Left lung (tissue), 10 donors: ENCODE results near the gene LINGO3. TPM values are rescaled to one million over a fixed set of nuclear protein-coding genes. Genes with fewer than 3 reads are reported as not detected.

Source experiments
- ATAC-seq: fragments of 200-7000 bp; cut with Tn5 transposase; one replicate; pipeline ENCODE4 v1.9.1; 2020; ENCODE audit warnings: moderate library complexity
- DNase-seq, 4 donors: peaks; one replicate each; pipeline ENCODE4 v3.0.0-alpha.2; 2013 to 2020
- H3K27ac ChIP-seq, 2 donors: fragments of 200-600 bp; sonication (generic) in 1 of 2; one replicate each; pipeline versions ENCODE4 v1.5.0 to v1.8.0; 2020 to 2021
- H3K27me3 ChIP-seq, 2 donors: fragments of 200-600 bp; sonication (generic) in 1 of 2; one replicate each; pipeline versions ENCODE4 v1.5.0 to v1.8.0; 2020 to 2021
- H3K36me3 ChIP-seq, 2 donors: fragments of 200-600 bp; sonication (generic) in 1 of 2; one replicate each; pipeline versions ENCODE4 v1.5.0 to v1.8.0; 2020 to 2021
- H3K4me1 ChIP-seq, 2 donors: fragments of 200-600 bp; one replicate each; pipeline ENCODE4 v1.8.0; 2021
- H3K4me3 ChIP-seq, 2 donors: fragments of 200-600 bp; sonication (generic) in 1 of 2; one replicate each; pipeline versions ENCODE4 v1.5.0 to v1.8.0; 2020 to 2021; ENCODE audit warnings: mild to moderate bottlenecking in 1 of 2
- H3K9me3 ChIP-seq, 2 donors: fragments of 200-600 bp; sonication (generic) in 1 of 2; one replicate each; pipeline versions ENCODE4 v1.5.0 to v1.8.0; 2020 to 2021
- intact Hi-C, 2 donors: fragments of 100-400 bp; cut with DNase I; formaldehyde crosslinking; loops; one replicate each; pipeline versions ENCODE4 v1.11.2 to v1.14.2; 2022
- polyA plus RNA-seq, 6 donors: library from polyadenylated mRNA; unstranded; fragments of 120-200 nt; gene quantifications; one replicate each; pipeline ENCODE4 v1.2.1, GENCODE V29; 2013; ENCODE audit not compliant: insufficient read length in 6 of 6
- total RNA-seq, 2 donors: library from RNA; stranded (reverse); fragmentation: NEBNext Ultra II Directional; extraction: Animal tissue kit (Norgen Biotek cat#: 25700); gene quantifications; one replicate each; pipeline ENCODE4 v1.2.1, GENCODE V29; 2021
- TF ChIP-seq, protein P1 (sequence below), 2 donors: fragments of 200-600 bp; sonication (generic) in 1 of 2; IDR thresholded peaks; one replicate each; pipeline versions ENCODE4 v1.5.0 to v1.8.0; 2021; ENCODE audit warnings: antibody characterized with exemption in 2 of 2
- donor health status: DM: no; HTN: yes; CAD: no.
- donor health status: DM: no; HTN: no; CAD: no.

Gene LINGO3
- total and polyA plus RNA-seq, 8 donors, result 0.10 to 0.17 (median 0.16) TPM; not detected in 5

DNA sequence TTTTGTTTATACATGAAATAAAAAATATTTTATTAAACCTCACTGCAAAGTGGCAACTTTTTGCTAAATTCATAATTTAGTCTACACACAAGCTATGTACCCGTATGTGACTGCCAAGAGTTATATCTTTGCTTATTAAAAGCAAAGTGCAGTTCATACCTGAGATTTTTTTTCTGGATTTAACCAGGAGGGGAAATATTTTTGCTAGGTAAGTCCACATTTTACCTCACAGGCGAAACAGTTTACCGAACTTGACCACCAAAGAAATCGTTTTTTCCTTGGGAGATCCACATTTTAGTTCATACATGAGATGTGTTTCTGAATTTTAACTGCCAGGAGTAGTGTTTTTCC, 39.5 kb downstream of the LINGO3 start:
- no peaks in the 10 kb centered on the region for H3K9me3 ChIP-seq
- peaks cover 0 to 24% of the 10 kb centered on the region in 2 donors for H3K36me3 ChIP-seq
- ATAC-seq, result no peak
- TF ChIP-seq, protein P1, sequence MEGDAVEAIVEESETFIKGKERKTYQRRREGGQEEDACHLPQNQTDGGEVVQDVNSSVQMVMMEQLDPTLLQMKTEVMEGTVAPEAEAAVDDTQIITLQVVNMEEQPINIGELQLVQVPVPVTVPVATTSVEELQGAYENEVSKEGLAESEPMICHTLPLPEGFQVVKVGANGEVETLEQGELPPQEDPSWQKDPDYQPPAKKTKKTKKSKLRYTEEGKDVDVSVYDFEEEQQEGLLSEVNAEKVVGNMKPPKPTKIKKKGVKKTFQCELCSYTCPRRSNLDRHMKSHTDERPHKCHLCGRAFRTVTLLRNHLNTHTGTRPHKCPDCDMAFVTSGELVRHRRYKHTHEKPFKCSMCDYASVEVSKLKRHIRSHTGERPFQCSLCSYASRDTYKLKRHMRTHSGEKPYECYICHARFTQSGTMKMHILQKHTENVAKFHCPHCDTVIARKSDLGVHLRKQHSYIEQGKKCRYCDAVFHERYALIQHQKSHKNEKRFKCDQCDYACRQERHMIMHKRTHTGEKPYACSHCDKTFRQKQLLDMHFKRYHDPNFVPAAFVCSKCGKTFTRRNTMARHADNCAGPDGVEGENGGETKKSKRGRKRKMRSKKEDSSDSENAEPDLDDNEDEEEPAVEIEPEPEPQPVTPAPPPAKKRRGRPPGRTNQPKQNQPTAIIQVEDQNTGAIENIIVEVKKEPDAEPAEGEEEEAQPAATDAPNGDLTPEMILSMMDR (IDR thresholded peaks at IDR 0.05), result no peak
- H3K4me3 ChIP-seq, result peak overlapping the region; percentile 54 to 99
- DNase-seq, result no peak
- intact Hi-C loops, result no loop called here
- H3K27me3 ChIP-seq, result no peaks in the 10 kb centered on the region
- peak overlapping the region; percentile 14 to 58 for H3K27ac ChIP-seq
- H3K4me1 ChIP-seq, result peaks cover 34 to 80% of the 10 kb centered on the region in 2 donors

DNA sequence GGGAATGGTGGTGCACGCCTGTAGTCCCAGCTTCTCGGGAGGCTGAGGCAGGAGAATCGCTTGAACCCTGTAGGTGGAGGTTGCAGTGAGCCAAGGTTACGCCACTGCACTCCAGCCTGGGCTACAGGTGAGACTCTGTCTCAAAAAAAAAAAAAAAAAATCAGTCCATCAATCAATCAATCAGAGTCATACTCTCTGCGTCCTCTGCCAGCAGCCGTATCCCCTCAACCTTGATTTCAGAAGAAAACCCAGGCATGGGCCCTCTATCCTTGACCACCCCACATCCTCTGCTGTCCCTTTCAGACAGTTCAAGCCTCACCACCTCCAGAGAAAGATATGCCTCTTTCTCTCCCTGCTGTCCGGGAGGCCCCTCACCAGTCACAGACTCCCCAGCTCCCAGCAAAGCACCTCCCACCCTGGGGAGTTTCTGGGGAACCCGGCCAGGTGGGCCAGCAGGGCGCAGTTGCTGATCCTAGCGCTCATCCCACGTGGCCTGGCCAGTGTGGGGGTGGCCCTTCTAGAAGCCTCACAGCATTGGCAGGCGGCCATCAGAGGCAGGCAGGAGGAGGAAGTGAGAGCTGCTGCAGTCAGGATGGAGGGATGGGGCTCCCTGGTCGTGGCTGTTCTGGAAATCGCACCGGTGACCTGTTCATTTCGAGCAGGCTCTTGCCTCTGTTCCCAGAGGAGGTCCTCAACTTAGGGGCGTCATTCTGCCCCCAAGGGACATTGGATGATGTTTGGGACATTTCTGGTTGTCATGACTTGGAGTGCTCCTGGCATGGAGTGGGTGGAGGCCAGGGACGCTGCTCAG, 41.6 kb downstream of the LINGO3 start:
- peak overlapping the region in 1 of 2 donors; percentile 11 for H3K4me3 ChIP-seq
- peaks cover 16 to 63% of the 10 kb centered on the region in 2 donors for H3K4me1 ChIP-seq
- ATAC-seq (peak; percentile 25), DNase-seq (peak in 2 of 4 donors; percentile 95 to 97)
- peaks cover 0 to 3% of the 10 kb centered on the region in 2 donors for H3K36me3 ChIP-seq
- TF ChIP-seq, protein P1 (IDR thresholded peaks at IDR 0.05), result no peak
- peak overlapping the region; percentile 72 to 77 for H3K27ac ChIP-seq
- intact Hi-C loops, result no loop called here
- no peaks in the 10 kb centered on the region for H3K9me3 ChIP-seq
- no peaks in the 10 kb centered on the region for H3K27me3 ChIP-seq

DNA sequence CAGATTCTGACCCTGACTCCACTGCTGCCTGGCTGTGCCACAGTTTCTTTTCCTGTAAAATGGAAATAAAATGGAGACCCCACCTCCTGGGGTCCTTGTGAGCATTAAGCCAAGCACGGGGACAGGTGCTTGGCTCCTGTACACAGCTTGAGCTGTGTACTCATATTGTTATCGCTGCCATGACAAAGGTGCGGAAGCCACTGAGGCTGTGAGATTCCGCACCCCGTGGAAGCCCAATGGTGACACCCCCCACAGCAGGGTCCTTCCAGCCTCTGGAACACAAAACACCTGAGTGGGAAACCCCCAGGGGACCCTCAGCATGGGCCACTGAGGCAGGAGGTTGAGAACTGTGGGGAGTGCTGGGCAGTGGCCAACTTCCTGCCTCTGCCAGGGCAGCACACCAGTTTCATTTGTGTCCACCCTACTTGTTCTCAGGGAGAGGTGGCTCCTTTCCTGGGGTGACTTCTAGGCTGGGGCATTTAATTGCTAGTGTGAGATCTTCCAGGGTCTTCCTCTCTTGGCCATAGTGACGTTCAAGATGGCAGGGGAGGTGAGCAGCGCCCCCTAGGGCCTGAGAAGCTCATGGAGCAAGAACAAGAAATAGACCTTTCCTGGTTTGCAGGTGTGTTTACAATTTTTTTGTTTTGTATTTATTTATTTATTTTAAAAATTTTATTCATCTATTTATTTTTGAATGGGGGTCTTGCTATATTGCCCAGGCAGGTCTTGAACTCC, 46.3 kb downstream of the LINGO3 start:
- Histone ChIP-seq H3K27me3 (no peaks in the 10 kb centered on the region), H3K9me3 (no peaks in the 10 kb centered on the region), H3K4me3 (no peak overlapping the region), H3K27ac (no peak overlapping the region), H3K36me3 (no peaks in the 10 kb centered on the region), H3K4me1 (peaks cover 2 to 33% of the 10 kb centered on the region in 2 donors)
- TF ChIP-seq, protein P1 (IDR thresholded peaks at IDR 0.05), result peak; percentile 51 to 70
- ATAC-seq, result no peak
- intact Hi-C loops, result no loop called here
- DNase-seq, result no peak

GRCh38 chr19:2260341-2260805, 47.6 kb downstream of the LINGO3 start:
- H3K27ac ChIP-seq, result no peak overlapping the region
- H3K4me1 ChIP-seq, result peaks cover 0 to 21% of the 10 kb centered on the region in 2 donors
- ATAC-seq (no peak), DNase-seq (no peak)
- H3K4me3 ChIP-seq, result no peak overlapping the region
- H3K27me3 ChIP-seq, result peaks cover 0 to 2% of the 10 kb centered on the region in 2 donors
- TF ChIP-seq, protein P1 (IDR thresholded peaks at IDR 0.05), result no peak
- H3K9me3 ChIP-seq, result no peaks in the 10 kb centered on the region
- intact Hi-C loops, result no loop called here
- H3K36me3 ChIP-seq, result no peaks in the 10 kb centered on the region

GRCh38 chr19:2259336-2259735, 48.6 kb downstream of the LINGO3 start:
- TF ChIP-seq, protein P1 (IDR thresholded peaks at IDR 0.05), result no peak
- no peaks in the 10 kb centered on the region for H3K36me3 ChIP-seq
- no peak for ATAC-seq
- H3K27me3 ChIP-seq, result peaks cover under 1 to 7% of the 10 kb centered on the region in 2 donors
- intact Hi-C loops, result no loop called here
- no peaks in the 10 kb centered on the region for H3K9me3 ChIP-seq
- peaks cover 0 to 11% of the 10 kb centered on the region in 2 donors for H3K4me1 ChIP-seq
- DNase-seq, result no peak
- no peak overlapping the region for H3K4me3 ChIP-seq
- no peak overlapping the region for H3K27ac ChIP-seq
